ENCODE measurements around the gene RPL22. TPM values are rescaled to one million over a fixed set of nuclear protein-coding genes. Genes with fewer than 3 reads are reported as not detected.

The RPL22 gene
- total RNA-seq, 3 donors from 2014 or later: 210 to 329 (median 306) TPM

- DNase-seq (ENCODE audit: low spot score in 2 of 2): no peak
- TF ChIP-seq POLR2AphosphoS5 (IDR thresholded peaks at IDR 0.05) (no peak), POLR2A (IDR thresholded peaks at IDR 0.05) (no peak), CTCF (IDR thresholded peaks at IDR 0.05) (no peak)
- intact Hi-C loops (cut with DNase I; ENCODE audit: low total_unique reads): no loop called here
- H3K36me3 ChIP-seq: no peaks in the 10 kb centered on the region
- peaks cover 10 to 12% of the 10 kb centered on the region in 2 donors for H3K4me1 ChIP-seq
- H3K9me3 ChIP-seq: no peaks in the 10 kb centered on the region
- no peak overlapping the region for H3K4me3 ChIP-seq
- peaks cover 22 to 44% of the 10 kb centered on the region in 2 donors for H3K27me3 ChIP-seq
- no peak overlapping the region for H3K27ac ChIP-seq
Observed at GRCh38 chr1:6239213-6239752, 39.9 kb upstream of the RPL22 start.

DNA sequence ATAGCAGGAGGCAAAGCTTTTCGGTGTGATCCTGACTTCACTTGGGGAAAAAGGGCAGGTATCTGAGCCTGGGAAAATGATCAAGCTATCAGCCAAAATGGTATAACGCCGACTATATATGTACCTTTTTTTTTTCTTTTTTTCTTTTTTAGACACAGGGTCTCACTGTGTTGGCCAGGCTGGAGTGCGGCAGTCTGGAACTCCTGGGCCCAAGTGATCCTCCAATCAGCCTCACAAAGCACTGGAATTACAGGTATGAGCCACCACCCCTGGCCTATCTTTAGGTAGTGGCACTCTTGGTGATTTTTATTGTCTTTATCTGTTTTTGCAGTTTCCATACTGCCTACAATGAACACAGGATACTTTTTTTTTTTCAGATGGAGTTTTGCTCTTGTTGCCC is 37.7 kb upstream of the RPL22 start:
- Histone ChIP-seq H3K4me3 (no peak overlapping the region), H3K36me3 (no peaks in the 10 kb centered on the region), H3K27ac (no peak overlapping the region), H3K9me3 (no peaks in the 10 kb centered on the region), H3K4me1 (peaks cover 7 to 8% of the 10 kb centered on the region in 2 donors), H3K27me3 (peaks cover 5 to 22% of the 10 kb centered on the region in 2 donors)
- no peak for DNase-seq (ENCODE audit: low spot score in 2 of 2)
- intact Hi-C loops (cut with DNase I; ENCODE audit: low total_unique reads): no loop called here
- TF ChIP-seq CTCF (IDR thresholded peaks at IDR 0.05): no peak
- TF ChIP-seq POLR2AphosphoS5 (IDR thresholded peaks at IDR 0.05): no peak
- TF ChIP-seq POLR2A (IDR thresholded peaks at IDR 0.05): no peak

DNA sequence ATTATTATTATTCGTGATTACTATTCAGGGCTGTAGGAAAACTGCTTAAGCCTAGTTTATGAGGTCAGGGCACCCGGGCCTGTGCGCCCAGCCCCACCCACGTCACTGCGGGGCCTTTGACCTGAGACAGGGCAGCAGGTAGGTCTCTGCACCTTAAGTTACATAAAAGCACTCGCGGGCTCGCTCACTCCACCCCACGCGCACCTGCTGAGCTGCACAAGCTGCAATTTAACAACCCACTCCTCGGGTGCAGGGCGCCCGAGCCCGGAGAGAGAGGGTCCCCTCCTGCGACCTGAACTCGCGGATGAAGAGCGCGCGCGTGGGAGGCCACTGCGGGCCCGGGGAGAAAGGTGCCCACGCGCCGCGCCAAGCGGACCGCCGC is 35.9 kb upstream of the RPL22 start:
- Histone ChIP-seq H3K27ac (peak overlapping the region in 1 of 2 donors; percentile 60), H3K9me3 (no peaks in the 10 kb centered on the region), H3K27me3 (peaks cover 0 to 5% of the 10 kb centered on the region in 2 donors), H3K36me3 (no peaks in the 10 kb centered on the region), H3K4me1 (peaks cover 4 to 5% of the 10 kb centered on the region in 2 donors), H3K4me3 (peak overlapping the region; percentile 64 to 88 (median 81))
- intact Hi-C loops (cut with DNase I; ENCODE audit: low total_unique reads): no loop called here
- DNase-seq (ENCODE audit: low spot score in 2 of 2): no peak
- TF ChIP-seq CTCF (IDR thresholded peaks at IDR 0.05) (no peak), POLR2A (IDR thresholded peaks at IDR 0.05) (no peak), POLR2AphosphoS5 (IDR thresholded peaks at IDR 0.05) (no peak)

DNA sequence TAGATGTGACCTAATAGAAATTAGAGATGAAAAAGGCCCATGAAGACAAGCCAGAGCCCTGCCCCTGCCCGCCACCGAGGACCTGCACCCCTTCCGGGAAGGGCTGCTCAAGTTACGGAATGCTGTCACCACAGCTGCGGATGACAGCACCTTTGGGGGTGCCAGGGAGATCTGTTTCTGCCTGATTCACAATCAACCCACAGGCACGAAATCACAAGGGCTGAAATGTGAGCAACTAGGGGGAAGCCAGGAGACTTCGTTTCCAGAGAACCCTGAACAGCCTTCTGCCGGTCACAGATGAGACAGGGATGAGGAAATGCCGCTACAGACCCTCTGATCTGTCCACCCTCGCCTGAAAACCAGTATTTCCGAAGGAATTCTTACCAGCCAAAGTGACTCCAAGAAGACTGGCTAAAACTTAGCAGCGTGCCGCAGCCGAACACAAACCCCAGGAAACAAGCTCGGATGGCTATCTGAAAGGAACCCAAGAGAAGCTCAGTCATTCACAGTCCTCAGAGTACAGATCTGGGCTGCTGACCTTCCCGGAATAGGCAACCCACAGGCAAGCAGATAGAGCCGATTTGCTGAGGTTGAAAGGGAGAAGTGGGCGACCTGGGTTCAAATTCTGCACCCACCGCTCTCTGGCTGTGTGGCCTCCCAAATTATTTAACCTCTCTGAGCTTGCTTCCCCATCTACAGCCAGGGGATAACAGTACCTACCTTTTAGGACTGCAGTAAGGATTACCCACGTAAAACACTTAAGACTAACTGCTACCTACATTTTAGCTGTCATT is 35.3 kb upstream of the RPL22 start:
- TF ChIP-seq POLR2A (IDR thresholded peaks at IDR 0.05): no peak
- no peak for TF ChIP-seq POLR2AphosphoS5 (IDR thresholded peaks at IDR 0.05)
- no peak for TF ChIP-seq CTCF (IDR thresholded peaks at IDR 0.05)
- DNase-seq (ENCODE audit: low spot score in 2 of 2): no peak
- Histone ChIP-seq H3K4me3 (peak overlapping the region; percentile 64 to 88 (median 81)), H3K4me1 (peaks cover 4 to 5% of the 10 kb centered on the region in 2 donors), H3K36me3 (no peaks in the 10 kb centered on the region), H3K9me3 (no peaks in the 10 kb centered on the region), H3K27me3 (no peaks in the 10 kb centered on the region), H3K27ac (no peak overlapping the region)
- intact Hi-C loops (cut with DNase I; ENCODE audit: low total_unique reads): no loop called here

DNA sequence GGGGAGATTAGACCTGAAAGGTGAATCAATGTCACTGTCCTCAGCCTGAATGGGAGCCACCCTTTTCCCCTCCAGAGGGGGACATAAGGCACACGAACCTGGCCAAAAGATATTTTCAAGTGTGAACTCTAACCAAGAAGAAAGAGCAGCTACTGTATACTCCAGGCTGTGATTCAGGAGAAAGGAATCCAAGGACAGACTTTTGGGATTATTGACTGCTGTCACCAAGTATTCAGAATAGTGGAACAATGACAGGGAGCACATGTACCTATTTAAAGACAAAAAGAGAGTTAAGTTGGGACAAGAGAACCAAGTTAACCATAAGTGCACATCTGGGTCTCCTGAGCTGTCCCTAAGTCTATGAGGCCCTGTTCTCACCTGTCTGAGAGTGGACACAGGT is 34.0 kb upstream of the RPL22 start:
- no peaks in the 10 kb centered on the region for H3K9me3 ChIP-seq
- H3K27me3 ChIP-seq: no peaks in the 10 kb centered on the region
- no peaks in the 10 kb centered on the region for H3K36me3 ChIP-seq
- H3K27ac ChIP-seq: no peak overlapping the region
- intact Hi-C loops (cut with DNase I; ENCODE audit: low total_unique reads): no loop called here
- no peak for TF ChIP-seq CTCF (IDR thresholded peaks at IDR 0.05)
- TF ChIP-seq POLR2A (IDR thresholded peaks at IDR 0.05): no peak
- TF ChIP-seq POLR2AphosphoS5 (IDR thresholded peaks at IDR 0.05): no peak
- no peak for DNase-seq (ENCODE audit: low spot score in 2 of 2)
- no peak overlapping the region for H3K4me3 ChIP-seq
- peaks cover 4 to 5% of the 10 kb centered on the region in 2 donors for H3K4me1 ChIP-seq
